Lower lobe of right lung (tissue), 2 donors: ENCODE measurements around the gene KRT25. TPM values are rescaled to one million over a fixed set of nuclear protein-coding genes. Genes with fewer than 3 reads are reported as not detected.
A peak's percentile ranks its signal among the peaks of the same experiment; 100 is the strongest.

ENCODE experiments used
- ATAC-seq, 2 donors: fragments of 200-7000 bp; cut with Tn5 transposase; one replicate each; pipeline ENCODE4 v1.9.1; 2020 to 2022; ENCODE audit warnings: mild to moderate bottlenecking in 2 of 2, moderate library complexity in 2 of 2
- DNase-seq: peaks from one replicate; pipeline ENCODE4 v3.0.0-alpha.2; 2020
- H3K27ac ChIP-seq: fragments of 200-600 bp; one replicate; pipeline ENCODE4 v1.8.0; 2022
- H3K27me3 ChIP-seq: fragments of 200-600 bp; one replicate; pipeline ENCODE4 v1.8.0; 2022; ENCODE audit warnings: low read depth
- H3K36me3 ChIP-seq: fragments of 200-600 bp; one replicate; pipeline ENCODE4 v1.8.0; 2022; ENCODE audit warnings: mild to moderate bottlenecking
- H3K4me1 ChIP-seq: fragments of 200-600 bp; one replicate; pipeline ENCODE4 v1.8.0; 2022
- H3K4me3 ChIP-seq: fragments of 200-600 bp; one replicate; pipeline ENCODE4 v1.8.0; 2022; ENCODE audit warnings: mild to moderate bottlenecking
- H3K9me3 ChIP-seq: fragments of 200-600 bp; one replicate; pipeline ENCODE4 v1.8.0; 2022
- intact Hi-C: fragments of 100-400 bp; cut with DNase I; formaldehyde crosslinking; loops from one replicate; pipeline ENCODE4 v1.11.0; 2022
- total RNA-seq: library from RNA; stranded (reverse); fragmentation: NEBNext Ultra II Directional; extraction: Animal tissue kit (Norgen Biotek cat#: 25700); gene quantifications from one replicate; pipeline ENCODE4 v1.2.1, GENCODE V29; 2021
- TF ChIP-seq, protein P1 (sequence below): fragments of 200-600 bp; IDR thresholded peaks from one replicate; pipeline ENCODE4 v1.8.0; 2022; ENCODE audit warnings: antibody characterized with exemption, mild to moderate bottlenecking
- donor health status: DM: no; HTN: yes; CAD: no; lungs with severe emphysema.

The KRT25 gene
- total RNA-seq, 1 donor from 2014 or later: not detected

DNA sequence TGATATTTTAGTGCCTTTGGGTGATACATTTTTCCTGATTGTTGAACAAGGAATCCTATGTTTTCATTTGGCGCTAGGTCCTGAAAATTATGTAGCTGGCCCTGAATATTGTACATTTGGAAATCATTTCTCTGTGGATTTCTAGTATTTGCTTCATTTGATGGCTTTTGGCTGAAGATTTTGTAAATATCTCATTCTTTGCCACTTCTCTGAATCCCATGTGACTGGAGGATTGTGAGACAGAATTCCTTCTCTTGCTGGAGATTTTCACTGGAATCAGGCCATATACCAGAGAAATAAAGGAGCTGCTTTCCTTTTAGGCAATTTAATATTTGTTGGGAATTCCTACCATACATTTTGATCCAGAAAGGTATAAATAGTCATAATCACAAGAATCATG lies 36.0 kb upstream of the KRT25 start:
- Histone ChIP-seq H3K36me3 (no peaks in the 10 kb centered on the region), H3K4me3 (no peak overlapping the region), H3K9me3 (no peaks in the 10 kb centered on the region), H3K4me1 (no peaks in the 10 kb centered on the region), H3K27me3 (no peaks in the 10 kb centered on the region), H3K27ac (no peak overlapping the region)
- ATAC-seq (no peak), DNase-seq (no peak)
- TF ChIP-seq, protein P1, sequence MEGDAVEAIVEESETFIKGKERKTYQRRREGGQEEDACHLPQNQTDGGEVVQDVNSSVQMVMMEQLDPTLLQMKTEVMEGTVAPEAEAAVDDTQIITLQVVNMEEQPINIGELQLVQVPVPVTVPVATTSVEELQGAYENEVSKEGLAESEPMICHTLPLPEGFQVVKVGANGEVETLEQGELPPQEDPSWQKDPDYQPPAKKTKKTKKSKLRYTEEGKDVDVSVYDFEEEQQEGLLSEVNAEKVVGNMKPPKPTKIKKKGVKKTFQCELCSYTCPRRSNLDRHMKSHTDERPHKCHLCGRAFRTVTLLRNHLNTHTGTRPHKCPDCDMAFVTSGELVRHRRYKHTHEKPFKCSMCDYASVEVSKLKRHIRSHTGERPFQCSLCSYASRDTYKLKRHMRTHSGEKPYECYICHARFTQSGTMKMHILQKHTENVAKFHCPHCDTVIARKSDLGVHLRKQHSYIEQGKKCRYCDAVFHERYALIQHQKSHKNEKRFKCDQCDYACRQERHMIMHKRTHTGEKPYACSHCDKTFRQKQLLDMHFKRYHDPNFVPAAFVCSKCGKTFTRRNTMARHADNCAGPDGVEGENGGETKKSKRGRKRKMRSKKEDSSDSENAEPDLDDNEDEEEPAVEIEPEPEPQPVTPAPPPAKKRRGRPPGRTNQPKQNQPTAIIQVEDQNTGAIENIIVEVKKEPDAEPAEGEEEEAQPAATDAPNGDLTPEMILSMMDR: no peak
- intact Hi-C loops: no loop called here

DNA sequence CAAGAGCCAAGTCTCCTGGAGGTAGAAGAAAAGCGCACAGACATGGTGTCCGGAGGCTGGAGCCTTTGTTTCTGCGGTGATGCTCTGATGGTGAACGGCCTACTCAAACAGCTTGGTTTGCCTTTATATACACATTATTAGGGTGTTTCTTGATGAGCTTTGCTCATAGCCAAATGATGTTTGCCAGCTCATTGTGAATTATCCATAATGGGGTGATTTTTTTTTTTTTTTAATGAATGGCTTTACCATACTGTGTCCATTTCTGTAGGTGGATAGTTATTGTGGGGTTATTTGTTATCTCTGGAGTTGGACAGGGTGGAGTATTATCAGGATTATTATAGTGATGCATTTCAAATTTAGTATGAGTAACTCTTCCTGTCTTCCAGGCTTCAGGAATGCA lies 27.3 kb upstream of the KRT25 start, which contains the start of gene KRT27:
Gene KRT27 (minus strand): TSS at position 101 of the 400 bp plus-strand sequence. CDS start 57 bp downstream, at position 44.
- Histone ChIP-seq H3K4me3 (no peak within 1 kb of the TSS), H3K27ac (no peak within 1 kb of the TSS), H3K36me3 (no peaks in the 10 kb centered on the region), H3K4me1 (no peaks in the 10 kb centered on the region), H3K27me3 (peaks cover 8% of the 10 kb centered on the region), H3K9me3 (no peaks in the 10 kb centered on the region)
- intact Hi-C loops: no loop called here
- DNase-seq (no peak), ATAC-seq (no peak)
- TF ChIP-seq, protein P1: no peak

DNA sequence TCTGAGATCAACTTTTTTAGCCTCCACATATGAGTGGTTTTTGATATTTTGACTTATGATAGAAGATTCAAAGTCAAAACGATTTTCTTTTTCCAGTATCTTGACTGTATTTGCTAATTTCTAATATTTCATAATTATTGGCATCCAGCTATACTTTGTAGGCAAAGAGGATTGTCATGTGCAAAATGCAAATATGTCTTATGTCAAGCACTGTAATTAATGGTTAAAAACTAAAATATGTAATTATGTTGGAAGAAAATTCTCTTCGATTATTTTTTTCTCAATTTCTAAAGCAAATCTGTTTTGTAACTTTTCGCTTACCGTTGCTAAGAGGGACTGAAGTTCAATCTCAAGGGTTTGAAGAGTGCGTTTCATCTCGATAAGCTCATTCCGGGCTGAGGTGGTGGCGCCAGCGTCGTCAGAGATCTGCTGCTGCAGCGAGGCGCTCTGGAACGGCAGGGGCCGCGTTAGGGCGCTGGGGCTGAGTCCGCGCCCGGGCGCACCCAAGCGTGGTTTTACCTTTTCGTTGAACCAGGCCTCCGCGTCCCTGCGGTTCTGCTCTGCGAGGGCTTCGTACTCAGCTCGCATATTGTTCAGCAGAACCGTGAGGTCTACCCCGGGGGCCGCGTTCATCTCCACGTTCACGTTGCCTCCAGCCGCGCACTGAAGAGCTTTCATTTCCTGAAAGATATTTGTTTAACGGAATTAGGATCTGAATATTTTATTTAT lies 24.2 kb upstream of the KRT25 start:
- no peaks in the 10 kb centered on the region for H3K4me1 ChIP-seq
- peak overlapping the region; percentile 37 for H3K27ac ChIP-seq
- peak; percentile 80 for DNase-seq
- TF ChIP-seq, protein P1: no peak
- H3K9me3 ChIP-seq: no peaks in the 10 kb centered on the region
- peak; percentile 93 to 97 for ATAC-seq
- peaks cover 8% of the 10 kb centered on the region for H3K27me3 ChIP-seq
- peak overlapping the region; percentile 32 for H3K4me3 ChIP-seq
- no peaks in the 10 kb centered on the region for H3K36me3 ChIP-seq
- intact Hi-C loops: no loop called here

DNA sequence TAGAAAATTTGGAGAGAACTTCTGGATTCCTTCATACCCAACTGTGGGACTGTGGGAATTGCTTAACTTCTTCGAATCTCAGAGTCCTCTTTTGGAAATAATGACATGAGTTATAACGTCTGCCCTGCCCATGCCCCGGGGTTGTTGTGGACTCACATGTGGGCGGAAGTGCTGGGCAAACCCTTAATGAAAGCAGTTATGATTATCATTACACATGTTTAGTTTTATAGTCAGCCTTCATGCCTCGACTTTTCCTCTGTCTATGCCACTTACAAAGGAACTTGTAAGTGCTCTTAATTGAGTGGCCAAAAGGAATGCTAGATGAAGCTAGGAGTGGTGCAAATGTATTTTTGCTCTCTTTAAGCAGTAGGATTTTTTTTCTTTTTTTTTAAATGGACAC lies 23.3 kb upstream of the KRT25 start:
- TF ChIP-seq, protein P1: no peak
- H3K27me3 ChIP-seq: peaks cover 8% of the 10 kb centered on the region
- ATAC-seq: peak; percentile 61 to 87

DNA sequence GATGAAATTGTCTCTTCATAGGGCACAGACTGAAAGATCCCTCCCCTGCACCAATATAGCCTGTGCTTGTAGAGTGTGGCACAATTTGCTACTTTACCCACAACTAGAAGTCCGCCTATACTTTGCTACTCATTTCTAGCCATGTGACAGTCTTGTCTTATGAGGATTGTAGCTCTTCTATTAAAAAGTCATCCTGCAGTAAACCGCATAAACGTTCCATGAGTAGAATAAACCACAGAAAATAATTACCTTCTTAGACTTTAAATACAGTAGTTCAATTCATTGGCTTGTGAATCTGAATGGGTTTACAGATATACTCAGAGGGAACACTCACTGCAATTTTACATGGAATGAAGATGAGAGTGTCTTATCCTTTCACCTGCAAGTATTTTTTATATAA lies 22.8 kb upstream of the KRT25 start:
- ATAC-seq (no peak), DNase-seq (no peak)
- TF ChIP-seq, protein P1: no peak
- intact Hi-C loops: no loop called here
- Histone ChIP-seq H3K36me3 (no peaks in the 10 kb centered on the region), H3K4me1 (no peaks in the 10 kb centered on the region), H3K27ac (no peak overlapping the region), H3K9me3 (no peaks in the 10 kb centered on the region), H3K4me3 (no peak overlapping the region), H3K27me3 (peaks cover 8% of the 10 kb centered on the region)

More for the DNA sequence above, 23.3 kb upstream of the KRT25 start:
- Histone ChIP-seq H3K9me3 (no peaks in the 10 kb centered on the region), H3K4me3 (no peak overlapping the region), H3K36me3 (no peaks in the 10 kb centered on the region), H3K4me1 (no peaks in the 10 kb centered on the region), H3K27ac (no peak overlapping the region)
- intact Hi-C loops: no loop called here
- DNase-seq: no peak
